Brain pericyte (primary cell): ENCODE results near the gene PA2G4.

ENCODE experiments used
- DNase-seq: peaks from one replicate; pipeline ENCODE4 v3.0.0-alpha.2; 2012; ENCODE audit warnings: low read depth, low spot score

PA2G4 gene

DNA sequence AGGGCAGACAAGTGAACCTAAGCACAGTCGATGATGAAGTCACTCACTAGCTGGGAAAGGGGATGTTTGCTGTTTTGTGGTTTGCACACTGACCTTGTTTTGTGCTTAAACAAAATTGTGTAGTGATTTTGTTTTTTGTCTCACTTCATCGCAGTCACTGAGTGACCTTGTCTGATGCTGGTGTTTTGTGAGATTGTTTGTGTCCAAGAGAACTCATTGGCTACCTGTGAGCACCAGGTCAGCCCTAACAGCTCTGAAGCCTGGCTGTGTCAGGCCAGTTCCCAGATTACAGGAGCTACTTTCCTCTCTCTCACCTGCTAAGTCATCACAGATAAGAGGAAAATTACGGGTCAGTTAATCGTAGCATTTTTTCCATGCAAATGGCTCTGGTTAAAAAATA, 19.8 kb downstream of the PA2G4 start:
- no peak for DNase-seq

DNA sequence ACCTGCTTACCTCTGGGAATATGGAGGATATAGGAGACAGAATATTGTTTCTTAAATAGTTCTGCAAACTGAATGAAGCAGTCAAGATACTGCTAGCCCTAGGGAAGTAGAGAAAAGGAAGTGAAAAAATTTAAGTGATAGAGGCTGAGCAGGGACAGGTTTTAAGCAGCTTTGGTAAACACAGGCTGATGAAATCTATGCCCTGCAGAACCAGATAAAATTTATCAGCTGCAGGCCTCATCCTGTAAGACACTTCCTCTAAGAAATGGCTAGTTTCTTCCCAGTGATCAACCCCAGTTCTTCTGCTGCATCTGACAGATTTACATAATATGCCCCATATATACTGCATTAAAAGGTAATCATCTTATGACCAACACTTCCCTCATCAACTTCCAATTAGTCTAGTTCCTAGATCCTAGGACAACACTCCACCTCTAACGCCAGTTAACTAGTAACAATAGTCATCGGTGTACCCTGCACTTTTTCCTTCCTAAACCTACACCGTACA, 22.4 kb downstream of the PA2G4 start:
- DNase-seq, result no peak

DNA sequence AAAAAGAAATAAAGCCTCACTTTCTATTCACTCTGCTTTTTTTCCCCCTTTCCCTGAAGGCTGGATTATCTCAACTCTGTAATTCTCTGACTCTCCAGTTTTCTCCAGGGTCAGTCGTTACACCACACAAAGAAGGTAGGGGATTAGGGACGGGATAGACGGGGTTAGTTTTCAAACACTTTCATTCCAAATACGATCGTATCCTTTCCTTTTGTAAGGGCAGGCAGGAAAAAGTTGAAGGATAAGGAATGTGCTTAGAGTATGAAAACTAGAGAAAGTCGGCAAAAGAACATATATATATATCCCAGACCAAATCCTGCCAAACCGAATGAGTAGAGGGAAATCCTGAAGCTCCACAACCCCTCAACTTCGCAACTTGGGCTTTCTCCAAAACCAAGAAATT, 23.1 kb downstream of the PA2G4 start:
- DNase-seq, result no peak

DNA sequence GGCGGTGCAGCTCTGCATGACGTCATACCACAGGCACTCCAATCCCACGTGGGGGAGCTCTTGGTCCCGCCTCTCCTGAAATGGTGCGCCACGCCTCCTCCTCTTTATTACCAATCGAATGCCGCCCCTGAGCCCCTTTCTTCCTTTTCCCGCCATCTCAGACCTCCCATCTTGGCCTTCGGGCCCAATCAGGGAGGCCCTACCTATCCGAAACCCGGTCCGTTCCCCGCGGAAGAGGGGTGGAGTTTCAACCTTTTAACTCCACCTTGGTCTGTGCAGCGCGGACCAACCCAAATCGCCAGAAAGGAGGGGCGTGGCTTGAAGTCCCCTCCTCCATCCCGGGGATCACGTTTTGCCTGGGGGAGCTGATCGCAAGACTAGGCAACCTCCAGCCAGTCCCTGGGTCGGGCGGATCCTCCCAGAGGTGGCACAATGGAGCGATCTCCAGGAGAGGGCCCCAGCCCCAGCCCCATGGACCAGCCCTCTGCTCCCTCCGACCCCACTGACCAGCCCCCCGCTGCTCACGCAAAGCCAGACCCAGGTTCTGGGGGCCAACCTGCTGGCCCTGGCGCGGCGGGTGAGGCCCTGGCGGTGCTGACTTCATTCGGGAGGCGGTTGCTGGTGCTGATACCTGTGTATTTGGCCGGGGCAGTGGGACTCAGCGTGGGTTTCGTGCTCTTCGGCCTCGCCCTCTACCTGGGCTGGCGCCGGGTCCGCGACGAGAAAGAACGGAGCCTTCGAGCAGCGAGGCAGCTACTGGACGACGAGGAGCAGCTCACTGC, 23.7 kb downstream of the PA2G4 start, which contains the start of gene ESYT1:
ESYT1 (plus strand) TSS at position 380 of the 782 bp plus-strand sequence; CDS start at position 433, 53 bp downstream.
- peak; percentile 99 for DNase-seq

DNA sequence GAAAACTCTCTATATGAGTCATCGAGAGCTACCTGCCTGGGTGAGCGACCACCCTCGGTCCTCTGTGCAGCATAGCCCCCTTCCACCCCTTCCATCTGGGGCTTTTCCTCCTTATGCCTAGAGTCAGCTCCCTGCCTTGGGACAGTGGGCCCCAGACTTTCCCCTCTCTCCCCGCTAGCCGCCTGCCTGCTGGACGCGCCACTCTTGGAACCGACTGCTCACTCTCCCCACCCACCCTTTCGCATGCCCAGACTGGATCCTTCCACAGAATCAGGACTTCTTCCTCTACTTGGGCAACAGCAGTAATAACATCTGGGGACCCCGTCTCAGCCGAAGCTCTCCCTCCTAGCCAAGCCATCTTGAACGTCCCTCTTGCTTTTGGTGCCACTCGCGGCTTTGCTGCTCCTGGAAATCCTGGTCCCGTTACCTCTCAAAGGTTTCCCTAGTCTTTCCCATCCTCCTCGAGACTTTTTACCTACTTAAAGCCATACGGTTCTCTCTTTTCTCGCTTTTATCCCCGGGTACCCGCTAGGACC, 24.4 kb downstream of the PA2G4 start:
- no peak for DNase-seq

DNA sequence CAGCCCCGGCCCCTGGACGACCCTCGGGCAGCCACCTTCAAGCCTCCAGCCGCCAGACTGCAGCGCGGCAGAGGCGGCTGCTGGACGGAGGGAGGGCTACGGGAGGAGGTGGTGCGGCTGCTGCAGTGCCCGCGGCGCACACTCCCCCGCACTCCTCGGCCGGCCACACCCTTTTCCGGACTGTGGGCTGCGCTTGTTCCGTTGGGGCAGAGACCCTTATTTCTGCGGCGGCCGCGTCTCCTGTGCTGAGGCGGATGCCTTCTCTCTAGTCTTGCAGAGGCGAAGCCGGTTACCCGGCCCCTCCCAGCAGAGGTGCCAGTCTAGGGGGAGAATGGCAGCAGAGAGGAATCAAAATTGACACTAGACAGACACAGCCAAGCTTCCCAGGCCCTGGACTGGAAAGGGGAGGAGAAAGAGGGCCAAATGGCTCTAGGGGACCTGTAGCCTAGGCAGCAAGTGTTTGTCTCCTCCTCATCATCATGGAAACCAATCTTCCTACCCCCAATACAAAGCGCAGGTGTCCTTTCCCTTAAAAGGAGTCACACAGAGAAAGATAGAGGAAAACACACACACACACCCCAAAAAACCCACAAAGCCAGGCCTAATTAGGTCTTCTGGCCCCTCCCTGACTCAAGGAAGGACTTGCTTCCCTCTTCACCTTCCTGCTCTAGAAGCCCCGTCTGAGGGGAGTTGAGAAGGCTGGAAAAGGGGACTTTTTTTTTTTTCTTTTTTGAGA, 25.0 kb downstream of the PA2G4 start:
- no peak for DNase-seq

DNA sequence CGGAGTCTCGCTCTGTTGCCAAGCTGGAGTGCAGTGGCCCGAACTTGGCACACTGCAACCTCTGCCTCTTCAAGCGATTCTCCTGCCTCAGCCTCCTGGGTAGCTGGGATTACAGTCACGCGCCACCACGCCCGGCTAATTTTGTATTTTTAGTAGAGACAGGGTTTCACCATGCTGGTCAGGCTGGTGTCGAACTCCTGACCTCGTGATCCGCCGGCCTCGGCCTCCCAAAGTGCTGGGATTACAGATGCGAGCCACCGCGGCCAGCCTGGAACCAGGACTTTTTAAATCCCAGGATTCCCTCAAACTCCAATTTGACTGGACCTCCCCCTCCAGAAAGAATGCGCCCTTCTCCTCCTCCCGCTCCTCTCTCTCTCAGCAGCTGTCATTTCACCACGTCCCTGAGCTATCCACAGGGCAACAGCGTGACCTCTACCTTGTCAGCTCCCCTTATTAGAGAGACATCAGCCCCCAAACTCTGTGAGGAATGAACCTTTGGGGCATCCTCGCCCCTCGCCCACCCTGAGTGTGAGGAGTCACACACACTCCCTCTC, 25.7 kb downstream of the PA2G4 start:
- no peak for DNase-seq

DNA sequence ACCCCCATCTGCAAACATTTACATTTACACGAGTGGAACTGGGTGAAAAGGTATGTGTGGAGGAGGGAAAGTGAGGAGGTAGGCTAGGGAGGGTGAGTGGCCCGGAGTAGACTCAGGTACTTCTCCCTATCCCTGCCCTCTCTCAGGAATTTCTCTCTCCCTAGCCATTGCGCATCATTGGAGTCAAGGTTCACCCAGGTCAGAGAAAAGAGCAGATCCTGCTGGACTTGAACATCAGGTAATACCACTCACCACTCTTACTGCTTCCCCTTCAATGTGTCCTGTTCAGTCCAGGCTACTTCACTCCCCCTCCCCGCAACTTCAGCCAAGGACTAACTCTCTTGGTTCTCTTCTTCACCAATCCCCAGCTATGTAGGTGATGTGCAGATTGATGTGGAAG, 26.5 kb downstream of the PA2G4 start:
- no peak for DNase-seq

DNA sequence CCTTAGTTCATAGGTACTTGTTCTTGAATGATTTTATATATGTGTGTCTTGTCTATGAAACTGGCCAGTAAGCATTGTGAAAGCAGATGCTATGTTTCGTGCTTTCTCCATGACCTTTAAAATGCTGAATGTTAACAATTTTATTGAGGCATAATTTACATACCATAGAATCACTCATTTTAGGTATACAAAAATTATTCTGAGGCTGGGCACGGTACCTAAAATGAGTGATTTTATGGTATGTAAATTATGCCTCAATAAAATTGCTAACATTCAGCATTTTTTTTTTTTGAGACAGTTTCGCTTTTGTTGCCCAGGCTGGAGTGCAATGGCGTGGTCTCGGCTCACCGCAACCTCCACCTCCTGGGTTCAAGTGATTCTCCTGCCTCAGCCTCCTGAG, 30.5 kb downstream of the PA2G4 start:
- DNase-seq, result no peak

DNA sequence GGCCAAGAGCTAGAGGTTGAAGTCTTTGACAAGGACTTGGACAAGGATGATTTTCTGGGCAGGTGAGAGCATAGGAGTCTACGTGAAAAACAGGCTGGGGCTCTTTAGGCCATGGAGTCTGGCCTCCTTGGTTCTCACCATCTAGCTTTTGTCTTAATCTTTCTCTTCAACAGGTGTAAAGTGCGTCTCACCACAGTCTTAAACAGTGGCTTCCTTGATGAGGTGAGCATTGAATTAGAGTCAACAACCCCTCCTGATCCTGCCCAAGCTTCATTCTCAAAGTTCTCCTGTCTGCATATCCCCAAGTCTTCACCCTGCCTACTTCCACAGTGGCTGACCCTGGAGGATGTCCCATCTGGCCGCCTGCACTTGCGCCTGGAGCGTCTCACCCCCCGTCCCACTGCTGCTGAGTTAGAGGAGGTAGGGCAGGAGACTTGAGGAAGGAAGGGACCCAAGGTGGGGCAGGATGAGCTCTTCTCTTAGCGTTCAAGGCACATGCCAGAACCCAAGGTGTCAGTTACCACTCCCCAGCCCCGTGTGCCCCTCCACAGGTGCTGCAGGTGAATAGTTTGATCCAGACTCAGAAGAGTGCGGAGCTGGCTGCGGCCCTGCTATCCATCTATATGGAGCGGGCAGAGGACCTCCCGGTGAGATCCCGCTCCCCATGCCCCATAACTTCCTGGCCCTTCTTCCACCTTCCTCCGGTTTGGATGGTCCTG, 33.7 kb downstream of the PA2G4 start:
- DNase-seq, result no peak

DNA sequence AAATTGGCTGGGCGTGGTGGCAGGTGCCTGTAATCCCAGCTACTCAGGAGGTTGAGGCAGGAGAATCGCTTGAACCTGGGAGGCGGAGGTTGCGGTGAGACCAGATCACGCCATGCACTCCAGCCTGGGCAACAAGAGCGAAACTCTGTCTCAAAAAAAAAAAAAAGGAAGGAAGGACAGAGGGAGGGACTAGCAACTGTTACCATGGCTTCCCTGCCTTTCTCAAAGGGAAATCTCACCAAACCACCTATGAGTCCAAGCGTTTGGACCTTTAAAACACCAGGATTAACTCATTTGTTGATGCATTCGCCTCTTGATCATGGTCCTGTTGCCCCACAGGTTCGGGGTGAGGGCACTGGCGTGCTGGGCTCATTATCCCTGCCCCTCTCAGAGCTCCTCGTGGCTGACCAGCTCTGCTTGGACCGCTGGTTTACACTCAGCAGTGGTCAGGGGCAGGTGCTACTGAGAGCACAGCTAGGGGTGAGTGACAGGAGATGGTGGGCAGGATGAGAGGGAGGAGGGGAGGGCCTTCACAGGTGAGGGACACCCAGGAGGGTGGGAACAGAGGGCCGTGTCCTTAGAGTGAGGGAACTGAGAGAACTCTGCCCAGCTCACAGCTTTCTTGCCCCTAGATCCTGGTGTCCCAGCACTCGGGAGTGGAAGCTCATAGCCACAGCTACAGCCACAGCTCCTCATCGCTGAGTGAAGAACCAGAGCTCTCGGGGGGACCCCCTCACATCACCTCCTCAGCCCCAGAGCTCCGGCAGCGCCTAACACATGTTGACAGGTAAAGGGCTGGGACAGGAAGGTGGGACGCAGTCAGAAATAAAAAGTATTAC, 37.8 kb downstream of the PA2G4 start:
- DNase-seq, result no peak

DNA sequence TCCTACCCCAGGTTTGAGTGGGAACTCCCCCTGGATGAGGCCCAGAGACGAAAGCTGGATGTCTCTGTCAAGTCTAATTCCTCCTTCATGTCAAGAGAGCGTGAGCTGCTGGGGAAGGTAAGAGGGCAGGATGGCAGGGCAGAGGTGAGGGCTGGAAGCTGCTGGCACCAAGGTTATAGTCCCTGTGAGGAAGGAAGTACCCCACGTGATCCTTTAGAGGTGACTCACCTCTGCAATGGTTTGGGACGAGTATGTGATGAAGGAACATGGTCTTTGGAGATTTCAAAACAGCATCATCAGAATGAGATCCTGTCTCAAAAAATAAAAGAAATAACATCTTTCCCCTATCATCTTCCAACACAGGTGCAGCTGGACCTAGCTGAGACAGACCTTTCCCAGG, 38.9 kb downstream of the PA2G4 start:
- DNase-seq, result no peak

DNA sequence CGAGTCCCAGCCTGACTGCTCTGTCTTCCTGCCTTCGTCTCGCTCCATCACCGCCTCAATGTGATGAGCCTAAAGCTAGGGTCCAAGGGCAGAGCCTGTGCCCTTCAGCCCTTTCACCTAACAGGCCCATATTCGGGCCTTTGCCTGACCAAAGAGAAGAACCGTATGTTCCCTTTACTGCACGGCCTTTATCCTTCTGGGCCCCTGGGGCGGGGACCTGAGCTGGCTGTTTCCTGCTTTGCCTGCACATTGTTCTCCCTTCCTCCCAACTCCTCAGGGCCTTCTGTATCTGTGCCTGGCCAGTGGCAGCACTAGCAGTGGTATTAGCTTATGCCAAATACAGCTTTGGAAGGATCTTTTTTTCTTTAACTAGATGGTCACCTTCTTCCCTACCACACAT, 39.5 kb downstream of the PA2G4 start:
- DNase-seq, result no peak

DNA sequence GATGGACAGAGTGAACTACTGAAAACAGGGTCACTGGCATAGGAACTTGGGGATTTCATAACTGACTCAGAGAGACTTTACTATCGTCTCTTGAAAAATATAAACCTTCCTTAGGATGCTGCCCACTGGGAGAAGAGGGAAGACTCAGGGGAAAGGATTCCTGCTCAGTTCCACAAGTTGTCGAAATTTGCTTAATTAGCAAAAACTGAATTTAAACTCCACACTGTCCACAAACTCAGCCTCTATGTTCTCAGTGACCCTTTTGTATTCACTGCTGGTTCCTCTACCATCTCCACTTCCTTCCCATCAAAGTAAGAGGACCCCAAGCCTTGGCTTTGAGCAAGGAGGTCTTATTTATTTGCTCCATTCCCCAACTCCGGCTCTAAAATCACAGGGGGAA, 40.9 kb downstream of the PA2G4 start:
- DNase-seq, result no peak

DNA sequence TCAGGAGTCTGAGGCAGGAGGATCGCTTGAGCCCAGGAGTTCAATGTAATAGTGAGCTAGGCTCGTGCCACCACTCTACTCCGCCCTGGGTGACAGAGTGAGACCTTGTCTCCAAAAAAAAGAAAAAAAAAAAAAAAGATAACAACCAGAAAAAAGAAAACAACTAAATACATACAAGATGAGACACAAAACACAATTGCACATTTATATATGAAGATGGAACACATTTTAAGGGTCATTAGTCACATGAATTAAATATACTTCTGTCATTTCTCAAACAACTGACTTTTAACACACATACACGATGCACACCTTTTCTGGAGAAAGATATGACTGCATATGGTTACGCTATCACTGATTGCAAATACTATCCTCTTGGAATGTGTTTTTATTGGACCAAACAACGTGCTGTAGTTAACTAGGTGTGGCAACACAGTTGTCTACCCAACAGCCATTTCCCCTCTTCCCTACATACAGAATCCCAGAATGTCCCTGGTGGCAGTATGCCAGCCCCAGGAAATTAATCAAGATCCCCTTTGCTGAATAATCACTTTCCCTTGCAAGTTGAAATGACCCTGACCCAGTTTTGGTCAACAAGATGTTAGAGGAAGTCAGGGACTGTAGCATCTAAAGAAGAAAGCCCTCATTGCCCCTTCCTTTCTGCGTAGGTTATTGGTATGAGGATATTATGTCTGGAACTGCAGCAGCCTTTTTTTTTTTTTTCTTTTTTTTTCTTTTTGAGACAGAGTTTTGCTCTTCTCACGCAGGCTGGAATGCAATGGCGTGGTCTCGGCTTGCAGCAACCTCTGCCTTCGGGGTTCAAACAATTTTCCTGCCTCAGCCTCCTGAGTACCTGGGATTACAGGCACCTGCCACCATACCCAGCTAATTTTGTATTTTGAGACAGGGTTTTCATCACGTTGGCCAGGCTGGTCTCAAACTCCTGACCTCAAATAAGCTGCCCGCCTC, 42.4 kb downstream of the PA2G4 start:
- DNase-seq, result no peak

DNA sequence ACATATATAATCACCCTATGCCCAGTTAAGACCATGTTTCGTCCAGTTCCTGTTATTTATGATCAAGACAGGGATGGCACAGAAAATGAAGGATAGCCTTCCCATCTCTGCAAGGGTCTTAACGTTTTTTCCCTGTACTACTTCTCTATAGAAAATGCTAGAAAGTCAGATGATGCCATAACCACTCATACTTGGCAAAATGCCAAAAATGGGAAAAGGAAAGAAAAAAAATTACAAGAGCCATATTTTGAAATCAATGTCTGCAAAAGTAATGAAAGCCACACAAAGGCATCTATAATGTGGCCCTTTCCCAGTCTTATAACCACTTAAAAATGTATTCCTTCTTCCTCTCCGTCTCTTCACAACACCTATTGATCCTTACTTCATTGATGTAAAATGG, 46.2 kb downstream of the PA2G4 start:
- DNase-seq, result no peak

DNA sequence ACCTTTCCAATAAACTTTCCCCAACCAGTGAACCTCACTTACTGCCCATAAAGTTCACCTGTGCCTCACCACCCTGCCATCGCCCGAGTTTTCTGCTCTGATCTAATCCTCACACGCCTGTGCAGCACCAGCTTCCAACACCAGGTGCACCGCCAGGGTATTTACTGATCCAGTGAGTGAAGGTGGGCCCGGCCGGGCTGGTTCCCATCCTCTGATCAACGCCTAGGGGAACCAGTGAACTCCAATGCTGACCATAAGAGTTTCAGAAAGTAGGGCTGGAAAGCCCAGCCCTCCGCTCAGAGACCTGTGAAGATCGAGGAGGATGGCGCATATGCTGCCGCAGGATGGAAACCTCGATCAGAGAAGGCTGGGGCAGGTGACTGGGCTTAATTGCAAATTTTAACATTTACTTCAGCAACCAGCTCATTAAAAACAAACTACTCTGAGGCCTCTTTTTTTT, 47.3 kb downstream of the PA2G4 start:
- DNase-seq, result no peak

DNA sequence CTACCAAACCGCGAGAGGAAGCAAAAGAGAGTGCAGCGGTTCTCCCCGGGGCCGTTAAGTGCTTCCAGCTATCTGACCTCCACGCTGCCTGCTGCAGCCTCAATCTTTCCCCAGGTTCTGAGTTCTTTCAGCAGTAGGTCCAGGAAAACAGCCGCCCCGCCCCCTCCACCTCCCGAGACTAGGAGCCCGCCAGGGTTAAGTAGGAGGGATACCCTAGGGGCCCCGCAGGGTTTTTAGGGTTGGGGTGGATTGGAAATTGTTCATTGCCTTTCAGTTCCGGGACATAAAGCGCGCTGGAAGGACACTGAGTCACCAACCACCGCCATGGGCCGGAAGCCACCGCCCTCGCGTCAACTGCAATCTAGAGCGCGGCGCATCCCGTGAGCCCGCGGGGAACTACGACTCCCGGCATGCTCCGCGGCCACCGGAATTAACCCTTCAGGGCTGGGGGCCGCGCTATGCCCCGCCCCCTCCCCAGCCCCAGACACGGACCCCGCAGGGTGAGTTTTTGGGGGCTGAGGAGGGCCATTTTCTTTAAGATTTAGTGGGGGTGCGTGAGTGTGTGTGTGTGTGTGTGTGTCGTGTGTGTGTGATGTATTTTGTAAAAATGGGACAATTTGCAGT, 47.9 kb downstream of the PA2G4 start, which contains the start of gene MYL6B:
MYL6B (plus strand) TSS at position 456 of the 624 bp plus-strand sequence. CDS start 1,332 bp downstream, outside the sequence.
- peak; percentile 67 for DNase-seq
